Neuronal stem cell (in vitro differentiated cells): Measurements from ENCODE around the gene ERP44.

Experiments
- DNase-seq: peaks from one replicate; pipeline ENCODE4 v3.0.0-alpha.2; 2013; ENCODE audit warnings: low spot score
- H2AFZ ChIP-seq: one replicate; pipeline ENCODE4 v1.6.1; 2013; ENCODE audit warnings: mild to moderate bottlenecking, low read length, inconsistent platforms
- H2AK5ac ChIP-seq: 2 replicates; pipeline ENCODE4 v1.6.1; 2013; ENCODE audit warnings: low read depth, mild to moderate bottlenecking, inconsistent platforms, low read length, moderate library complexity, mixed read lengths
- H2BK120ac ChIP-seq: 2 replicates; pipeline ENCODE4 v1.6.1; 2013; ENCODE audit warnings: low read depth, mild to moderate bottlenecking, inconsistent platforms, low read length, moderate library complexity, mixed read lengths
- H2BK12ac ChIP-seq: one replicate; pipeline ENCODE4 v1.6.1; 2013; ENCODE audit warnings: low read length, inconsistent platforms
- H2BK15ac ChIP-seq: 2 replicates; pipeline ENCODE4 v1.6.1; 2013; ENCODE audit warnings: mild to moderate bottlenecking, low read length, inconsistent platforms, mixed read lengths
- H2BK5ac ChIP-seq: one replicate; pipeline ENCODE4 v1.6.1; 2013; ENCODE audit warnings: inconsistent platforms, mild to moderate bottlenecking, low read length, moderate library complexity
- H3K14ac ChIP-seq: one replicate; pipeline ENCODE4 v1.6.1; 2013; ENCODE audit warnings: low read length, inconsistent platforms
- H3K18ac ChIP-seq: 2 replicates; pipeline ENCODE4 v1.6.1; 2013; ENCODE audit warnings: low read length, inconsistent platforms
- H3K23ac ChIP-seq: 2 replicates; pipeline ENCODE4 v1.6.1; 2013; ENCODE audit warnings: low read depth, mild to moderate bottlenecking, mixed read lengths, low read length, inconsistent platforms; ENCODE audit not compliant: poor library complexity
- H3K27ac ChIP-seq: replicated peaks from 3 replicates; pipeline ENCODE4 v1.5.1; 2013; ENCODE audit warnings: low read length, inconsistent platforms
- H3K27me3 ChIP-seq, 3 experiments: 2 replicates each; pipeline ENCODE4 v1.6.1; 2013; ENCODE audit warnings: low read length in 3 of 3, mild to moderate bottlenecking in 2 of 3, inconsistent platforms in 1 of 3, low read depth in 1 of 3, mixed read lengths in 1 of 3, moderate library complexity in 1 of 3; ENCODE audit not compliant: control insufficient read depth in 3 of 3, insufficient read depth in 3 of 3
- H3K36me3 ChIP-seq, 2 donors: replicated peaks in 1 of 2; 2 replicates each; pipeline ENCODE4 v1.6.1; 2013; ENCODE audit warnings: low read length in 2 of 2; ENCODE audit not compliant: control insufficient read depth in 2 of 2, insufficient read depth in 2 of 2
- H3K4ac ChIP-seq: 2 replicates; pipeline ENCODE4 v1.6.1; 2013; ENCODE audit warnings: inconsistent platforms, mild to moderate bottlenecking, low read length, moderate library complexity
- H3K4me1 ChIP-seq, 2 donors: 1 replicate in 1 of 2; 2 replicates in 1 of 2; pipeline ENCODE4 v1.6.1; 2013; ENCODE audit warnings: low read length in 2 of 2, low read depth in 1 of 2; ENCODE audit not compliant: control insufficient read depth in 2 of 2, insufficient read depth in 1 of 2
- H3K4me2 ChIP-seq: one replicate; pipeline ENCODE4 v1.6.1; 2013; ENCODE audit warnings: mild to moderate bottlenecking, low read length, inconsistent platforms; ENCODE audit not compliant: insufficient read depth, poor library complexity, severe bottlenecking
- H3K4me3 ChIP-seq, 2 donors: 2 replicates each; pipeline ENCODE4 v1.5.1; 2013; ENCODE audit warnings: low read length in 2 of 2, mild to moderate bottlenecking in 2 of 2, inconsistent platforms in 1 of 2, moderate library complexity in 1 of 2
- H3K79me1 ChIP-seq: one replicate; pipeline ENCODE4 v1.6.1; 2013; ENCODE audit warnings: low read depth, mild to moderate bottlenecking, inconsistent platforms, low read length, moderate library complexity
- H3K9ac ChIP-seq: one replicate; pipeline ENCODE4 v1.6.1; 2013; ENCODE audit warnings: mild to moderate bottlenecking, low read depth, low read length, inconsistent platforms; ENCODE audit not compliant: poor library complexity
- H3K9me3 ChIP-seq, 2 donors: replicated peaks in 1 of 2; 2 replicates each; pipeline versions ENCODE3 to v1.6.1; 2013; ENCODE audit warnings: low read length in 2 of 2, mild to moderate bottlenecking in 2 of 2, inconsistent platforms in 1 of 2, low read depth in 1 of 2, mixed read lengths in 1 of 2, moderate library complexity in 1 of 2; ENCODE audit not compliant: control insufficient read depth in 2 of 2, insufficient read depth in 1 of 2
- H4K8ac ChIP-seq: one replicate; pipeline ENCODE4 v1.6.1; 2013; ENCODE audit warnings: low read depth, mild to moderate bottlenecking, inconsistent platforms, low read length, moderate library complexity
- H4K91ac ChIP-seq: one replicate; pipeline ENCODE4 v1.6.1; 2013; ENCODE audit warnings: low read length, low read depth, mild to moderate bottlenecking, inconsistent platforms; ENCODE audit not compliant: poor library complexity
- WGBS, 2 donors: extraction: QIAGEN DNeasy Blood & Tissue Kit; methylation state at CpG; one replicate each; pipeline ENCODE4 v1.1.7; 2013; ENCODE audit warnings: missing lambda C conversion rate in 2 of 2, mixed read lengths in 1 of 2; ENCODE audit not compliant: insufficient read length in 2 of 2, insufficient replicate concordance in 1 of 2; ENCODE audit errors: extremely low coverage in 2 of 2; 5-methylcytosine and 5-hydroxymethylcytosine counted together

The ERP44 gene

GRCh38 chr9:99966001-99966400, 132.8 kb downstream of the ERP44 start:
- Histone ChIP-seq H2BK15ac (no peak overlapping the region), H3K23ac (no peak overlapping the region), H3K27ac (no peak overlapping the region), H4K91ac (no peak overlapping the region), H3K27me3 (no peaks in the 10 kb centered on the region), H4K8ac (no peak overlapping the region), H3K36me3 (peaks cover 0 to 19% of the 10 kb centered on the region in 2 donors), H2BK12ac (no peak overlapping the region), H3K4me1 (peaks cover 11 to 20% of the 10 kb centered on the region in 2 donors), H3K9me3 (no peaks in the 10 kb centered on the region), H3K4me3 (no peak overlapping the region), H3K4me2 (no peak overlapping the region), H3K79me1 (no peaks in the 10 kb centered on the region), H3K4ac (no peak overlapping the region), H2BK5ac (no peak overlapping the region), H2AK5ac (no peak overlapping the region), H3K18ac (no peak overlapping the region), H2AFZ (no peak overlapping the region), H3K9ac (no peak overlapping the region), H3K14ac (no peak overlapping the region), H2BK120ac (no peak overlapping the region)
- WGBS, 2 donors = no CpG with 5 or more reads among the region's 2 CpGs
- no peak for DNase-seq

DNA sequence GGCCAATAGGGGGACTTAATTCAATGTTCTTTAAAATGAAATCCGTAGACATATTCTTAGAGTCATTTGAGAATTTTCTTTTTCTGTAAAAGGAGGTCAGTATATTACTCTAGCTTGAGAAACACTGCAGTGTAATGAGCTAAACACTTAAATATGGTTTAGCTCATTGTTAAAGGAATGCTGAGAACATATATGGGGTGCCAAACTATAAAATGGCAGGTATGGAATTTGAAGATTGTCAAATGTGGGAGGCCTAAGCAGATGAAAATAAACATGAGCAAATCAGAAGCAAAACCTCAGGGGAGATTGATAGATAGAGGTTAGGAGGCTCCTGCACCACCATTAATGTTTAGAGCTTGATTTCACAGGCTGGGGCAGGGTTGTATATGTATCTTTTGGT, 134.5 kb downstream of the ERP44 start:
- WGBS, 2 donors = no CpG with 5 or more reads among the region's 1 CpG
- H3K4me2 ChIP-seq = no peak overlapping the region

GRCh38 chr9:99962680-99963261, 136.0 kb downstream of the ERP44 start:
- H3K23ac ChIP-seq = no peak overlapping the region
- no peak overlapping the region for H2BK12ac ChIP-seq
- no peak overlapping the region for H3K14ac ChIP-seq
- H3K4me1 ChIP-seq = peaks cover 7 to 17% of the 10 kb centered on the region in 2 donors
- no peaks in the 10 kb centered on the region for H3K9me3 ChIP-seq
- no peak overlapping the region for H3K27ac ChIP-seq
- no peak overlapping the region for H4K8ac ChIP-seq
- no peak overlapping the region for H3K4me3 ChIP-seq
- DNase-seq = no peak
- no peak overlapping the region for H2BK5ac ChIP-seq
- no CpG with 5 or more reads among the region's 1 CpG for WGBS, 2 donors
- no peak overlapping the region for H3K9ac ChIP-seq
- no peak overlapping the region for H2AFZ ChIP-seq
- H3K4me2 ChIP-seq = no peak overlapping the region
- H3K4ac ChIP-seq = no peak overlapping the region
- peaks cover 0 to 12% of the 10 kb centered on the region in 2 donors for H3K36me3 ChIP-seq
- no peak overlapping the region for H2BK15ac ChIP-seq
- no peak overlapping the region for H2AK5ac ChIP-seq
- H3K79me1 ChIP-seq = no peaks in the 10 kb centered on the region
- H3K18ac ChIP-seq = no peak overlapping the region
- no peak overlapping the region for H4K91ac ChIP-seq
- H3K27me3 ChIP-seq = no peaks in the 10 kb centered on the region
- H2BK120ac ChIP-seq = no peak overlapping the region

More for the DNA sequence above, 134.5 kb downstream of the ERP44 start:
- no peak for DNase-seq
- Histone ChIP-seq H4K91ac (no peak overlapping the region), H3K4ac (no peak overlapping the region), H2AK5ac (no peak overlapping the region), H2AFZ (no peak overlapping the region), H3K79me1 (no peaks in the 10 kb centered on the region), H3K27me3 (no peaks in the 10 kb centered on the region), H3K27ac (no peak overlapping the region), H3K9ac (no peak overlapping the region), H3K9me3 (no peaks in the 10 kb centered on the region), H3K4me3 (no peak overlapping the region), H2BK5ac (no peak overlapping the region), H4K8ac (no peak overlapping the region), H3K18ac (no peak overlapping the region), H3K23ac (no peak overlapping the region), H2BK15ac (no peak overlapping the region), H2BK12ac (no peak overlapping the region), H3K14ac (no peak overlapping the region), H3K36me3 (peaks cover 0 to 17% of the 10 kb centered on the region in 2 donors), H2BK120ac (no peak overlapping the region), H3K4me1 (peaks cover 11 to 20% of the 10 kb centered on the region in 2 donors)

DNA sequence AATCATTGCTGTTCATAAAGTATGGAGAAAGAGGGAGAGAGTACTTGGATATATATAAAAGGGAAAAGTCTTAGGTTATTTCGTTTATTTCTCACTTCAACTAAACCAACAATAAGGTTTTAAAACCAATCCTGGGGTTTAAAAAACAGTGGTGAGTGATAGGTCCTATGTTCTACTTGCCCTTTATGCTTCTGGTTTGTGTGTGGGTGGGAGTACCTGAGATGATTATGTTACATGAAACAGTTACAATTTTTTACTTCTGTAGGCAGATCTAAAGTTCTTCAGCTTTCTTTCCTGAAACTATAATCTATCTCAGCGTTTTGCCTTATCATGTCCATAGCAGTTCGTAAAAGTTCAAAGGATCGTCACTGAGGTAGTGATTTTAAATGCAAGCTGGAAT, 143.2 kb downstream of the ERP44 start:
- no peak overlapping the region for H3K23ac ChIP-seq
- H3K79me1 ChIP-seq = no peaks in the 10 kb centered on the region
- H3K18ac ChIP-seq = no peak overlapping the region
- no peak overlapping the region for H3K14ac ChIP-seq
- no peaks in the 10 kb centered on the region for H3K4me1 ChIP-seq
- H2BK5ac ChIP-seq = no peak overlapping the region
- no peak overlapping the region for H3K9ac ChIP-seq
- H3K4me3 ChIP-seq = no peak overlapping the region
- H3K4me2 ChIP-seq = no peak overlapping the region
- no peak for DNase-seq
- no peak overlapping the region for H2BK12ac ChIP-seq
- peaks cover 0 to 9% of the 10 kb centered on the region in 2 donors for H3K9me3 ChIP-seq
- no peak overlapping the region for H2AK5ac ChIP-seq
- H2BK15ac ChIP-seq = no peak overlapping the region
- no peak overlapping the region for H2AFZ ChIP-seq
- 100% methylated on average over 1 of the region's 4 CpGs; no CpG with 5 or more reads in 1 of the 2 donors for WGBS, 2 donors
- H3K27ac ChIP-seq = no peak overlapping the region
- H4K91ac ChIP-seq = no peak overlapping the region
- H4K8ac ChIP-seq = no peak overlapping the region
- peaks cover 0 to 19% of the 10 kb centered on the region in 2 donors for H3K36me3 ChIP-seq
- no peaks in the 10 kb centered on the region for H3K27me3 ChIP-seq
- H3K4ac ChIP-seq = no peak overlapping the region
- no peak overlapping the region for H2BK120ac ChIP-seq
